ENCODE data around the gene RBM7. TPM values are rescaled to one million over a fixed set of nuclear protein-coding genes. Genes with fewer than 3 reads are reported as not detected.

RBM7 gene
- polyA plus RNA-seq (ENCODE audit: low read depth in 6 of 6) = 10 to 100 TPM; 42.5 to 73.4 (median 60.3) TPM

GRCh38 chr11:114400216-114400914 lies at the start of gene RBM7, which contains the start of gene C11orf71:
Gene RBM7, plus strand, starts transcription at chr11:114400666. Its CDS starts 6 bp downstream, at chr11:114400672.
Gene C11orf71, minus strand, starts transcription at chr11:114400511. Its CDS starts 180 bp downstream, at chr11:114400331.
- Mint-ChIP-seq H3K9me3 (no peaks in the 10 kb centered on the region), H3K36me3 (peaks cover 9 to 12% of the 10 kb centered on the region in 2 donors), H3K27ac (peak within 1 kb of the TSS; percentile 97 to 99 (median 99)), H3K4me1 (peaks cover 44 to 68% (median 50%) of the 10 kb centered on the region in 3 donors), H3K4me3 (peak within 1 kb of the TSS; percentile 87 to 98 (median 96)), H3K27me3 (no peaks in the 10 kb centered on the region)
- ATAC-seq (ENCODE audit: low read depth in 2 of 2) = peak; percentile 90 to 91
- DNase-seq = peak; percentile 96

- Mint-ChIP-seq H3K36me3 (no peaks in the 10 kb centered on the region), H3K9me3 (no peaks in the 10 kb centered on the region), H3K27me3 (peaks cover 7 to 11% (median 8%) of the 10 kb centered on the region in 3 donors), H3K27ac (no peak overlapping the region), H3K4me3 (no peak overlapping the region), H3K4me1 (no peaks in the 10 kb centered on the region)
- DNase-seq = no peak
- ATAC-seq (ENCODE audit: low read depth in 2 of 2) = no peak
Measured at GRCh38 chr11:114353443-114353842, 47.0 kb upstream of the RBM7 start.

- Mint-ChIP-seq H3K9me3 (no peaks in the 10 kb centered on the region), H3K4me1 (no peaks in the 10 kb centered on the region), H3K4me3 (no peak overlapping the region), H3K36me3 (no peaks in the 10 kb centered on the region), H3K27ac (no peak overlapping the region), H3K27me3 (peaks cover 12 to 16% (median 13%) of the 10 kb centered on the region in 3 donors)
- DNase-seq (no peak), ATAC-seq (ENCODE audit: low read depth in 2 of 2) (no peak)
Measured at GRCh38 chr11:114354076-114354475, 46.4 kb upstream of the RBM7 start.

GRCh38 chr11:114358716-114359115 lies 41.8 kb upstream of the RBM7 start:
- Mint-ChIP-seq H3K27me3 (peaks cover 20 to 43% (median 25%) of the 10 kb centered on the region in 3 donors), H3K4me3 (no peak overlapping the region), H3K4me1 (no peaks in the 10 kb centered on the region), H3K9me3 (peaks cover 0 to 6% (median 0%) of the 10 kb centered on the region in 7 donors), H3K27ac (no peak overlapping the region), H3K36me3 (peaks cover 0 to 4% of the 10 kb centered on the region in 2 donors)
- ATAC-seq (ENCODE audit: low read depth in 2 of 2) = no peak
- no peak for DNase-seq

- no peaks in the 10 kb centered on the region for H3K4me1 Mint-ChIP-seq
- no peak overlapping the region for H3K4me3 Mint-ChIP-seq
Measured at GRCh38 chr11:114359342-114359741, 41.1 kb upstream of the RBM7 start.

GRCh38 chr11:114362326-114362725 lies 38.1 kb upstream of the RBM7 start:
- Mint-ChIP-seq H3K4me3 (no peak overlapping the region), H3K9me3 (peaks cover 0 to 6% (median 0%) of the 10 kb centered on the region in 7 donors), H3K27ac (no peak overlapping the region), H3K36me3 (peaks cover 0 to 4% of the 10 kb centered on the region in 2 donors), H3K4me1 (no peaks in the 10 kb centered on the region), H3K27me3 (peaks cover 46 to 67% (median 47%) of the 10 kb centered on the region in 3 donors)
- ATAC-seq (ENCODE audit: low read depth in 2 of 2) = no peak
- no peak for DNase-seq

More at GRCh38 chr11:114359342-114359741, 41.1 kb upstream of the RBM7 start:
- Mint-ChIP-seq H3K27me3 (peaks cover 25 to 44% (median 29%) of the 10 kb centered on the region in 3 donors), H3K9me3 (peaks cover 0 to 6% (median 0%) of the 10 kb centered on the region in 7 donors), H3K27ac (no peak overlapping the region), H3K36me3 (peaks cover 0 to 4% of the 10 kb centered on the region in 2 donors)
- DNase-seq = no peak
- ATAC-seq (ENCODE audit: low read depth in 2 of 2) = no peak

- peaks cover 0 to 6% (median 0%) of the 10 kb centered on the region in 7 donors for H3K9me3 Mint-ChIP-seq
- ATAC-seq (ENCODE audit: low read depth in 2 of 2) = no peak
- H3K4me3 Mint-ChIP-seq = no peak overlapping the region
- H3K27me3 Mint-ChIP-seq = peaks cover 41 to 63% (median 41%) of the 10 kb centered on the region in 3 donors
- no peaks in the 10 kb centered on the region for H3K4me1 Mint-ChIP-seq
- no peak overlapping the region for H3K27ac Mint-ChIP-seq
- no peak for DNase-seq
- peaks cover 0 to 4% of the 10 kb centered on the region in 2 donors for H3K36me3 Mint-ChIP-seq
Measured at GRCh38 chr11:114362958-114363357, 37.5 kb upstream of the RBM7 start.

- H3K4me1 Mint-ChIP-seq = no peaks in the 10 kb centered on the region
- peaks cover 37 to 62% (median 45%) of the 10 kb centered on the region in 3 donors for H3K27me3 Mint-ChIP-seq
- H3K4me3 Mint-ChIP-seq = no peak overlapping the region
- H3K9me3 Mint-ChIP-seq = no peaks in the 10 kb centered on the region
- ATAC-seq (ENCODE audit: low read depth in 2 of 2) (no peak), DNase-seq (no peak)
- H3K36me3 Mint-ChIP-seq = no peaks in the 10 kb centered on the region
- H3K27ac Mint-ChIP-seq = no peak overlapping the region
Measured at GRCh38 chr11:114366331-114367243, 33.9 kb upstream of the RBM7 start.

GRCh38 chr11:114367244-114367957 lies 33.1 kb upstream of the RBM7 start:
- ATAC-seq (ENCODE audit: low read depth in 2 of 2) (no peak), DNase-seq (no peak)
- H3K9me3 Mint-ChIP-seq = no peaks in the 10 kb centered on the region
- peaks cover 43 to 70% (median 53%) of the 10 kb centered on the region in 3 donors for H3K27me3 Mint-ChIP-seq
- no peak overlapping the region for H3K4me3 Mint-ChIP-seq
- H3K27ac Mint-ChIP-seq = no peak overlapping the region
- no peaks in the 10 kb centered on the region for H3K36me3 Mint-ChIP-seq
- no peaks in the 10 kb centered on the region for H3K4me1 Mint-ChIP-seq

- no peaks in the 10 kb centered on the region for H3K9me3 Mint-ChIP-seq
- H3K4me1 Mint-ChIP-seq = no peaks in the 10 kb centered on the region
- H3K27ac Mint-ChIP-seq = no peak overlapping the region
- no peak overlapping the region for H3K4me3 Mint-ChIP-seq
- no peak for ATAC-seq (ENCODE audit: low read depth in 2 of 2)
- DNase-seq = no peak
- no peaks in the 10 kb centered on the region for H3K36me3 Mint-ChIP-seq
- H3K27me3 Mint-ChIP-seq = peaks cover 30 to 73% (median 53%) of the 10 kb centered on the region in 3 donors
Measured at GRCh38 chr11:114368918-114369680, 31.4 kb upstream of the RBM7 start.

- Mint-ChIP-seq H3K27me3 (peaks cover 22 to 90% (median 71%) of the 10 kb centered on the region in 3 donors), H3K4me1 (no peaks in the 10 kb centered on the region), H3K27ac (no peak overlapping the region), H3K36me3 (no peaks in the 10 kb centered on the region), H3K4me3 (no peak overlapping the region), H3K9me3 (no peaks in the 10 kb centered on the region)
- DNase-seq (no peak), ATAC-seq (ENCODE audit: low read depth in 2 of 2) (no peak)
Measured at GRCh38 chr11:114375052-114375451, 25.4 kb upstream of the RBM7 start.

- H3K27me3 Mint-ChIP-seq = peaks cover 26 to 73% (median 61%) of the 10 kb centered on the region in 3 donors
Measured at GRCh38 chr11:114377612-114378267, 22.7 kb upstream of the RBM7 start.

More at GRCh38 chr11:114377612-114378267, 22.7 kb upstream of the RBM7 start:
- ATAC-seq (ENCODE audit: low read depth in 2 of 2) = no peak
- DNase-seq = no peak
- H3K27ac Mint-ChIP-seq = no peak overlapping the region
- no peaks in the 10 kb centered on the region for H3K4me1 Mint-ChIP-seq
- peak overlapping the region in 1 of 8 donors; percentile 18 for H3K4me3 Mint-ChIP-seq
- no peaks in the 10 kb centered on the region for H3K36me3 Mint-ChIP-seq
- peaks cover 0 to 6% (median under 1%) of the 10 kb centered on the region in 7 donors for H3K9me3 Mint-ChIP-seq
